MM.1S (cell line): ENCODE results near the gene CCN5.

Experiments used
- DNase-seq: peaks from one replicate; pipeline ENCODE4 v3.0.0-alpha.2; 2015
- H2AFZ ChIP-seq: fragments of 300-600 bp; sonication (generic); 2 replicates; pipeline ENCODE4 v1.6.0; 2016; ENCODE audit warnings: antibody characterized with exemption, low read length
- H3F3A ChIP-seq: fragments of 300-600 bp; sonication (generic); 2 replicates; pipeline ENCODE4 v1.6.1; 2016; ENCODE audit warnings: mild to moderate bottlenecking, antibody characterized with exemption, low read length, moderate library complexity, mixed read lengths; ENCODE audit not compliant: insufficient read depth
- H3K27ac ChIP-seq: fragments of 300-600 bp; sonication (generic); 2 replicates; pipeline ENCODE4 v1.5.1; 2016; ENCODE audit warnings: mild to moderate bottlenecking, low read length
- H3K27me3 ChIP-seq: fragments of 300-600 bp; sonication (generic); replicated peaks from 2 replicates; pipeline ENCODE4 v1.6.0; 2016; ENCODE audit warnings: low read length; ENCODE audit not compliant: insufficient read depth
- H3K36me3 ChIP-seq: fragments of 300-600 bp; sonication (generic); replicated peaks from 2 replicates; pipeline ENCODE4 v1.6.1; 2016; ENCODE audit warnings: mild to moderate bottlenecking, low read length, mixed read lengths; ENCODE audit not compliant: insufficient read depth
- H3K4me1 ChIP-seq: fragments of 300-600 bp; sonication (generic); 2 replicates; pipeline ENCODE4 v1.6.1; 2016; ENCODE audit warnings: low read length, mixed read lengths
- H3K4me2 ChIP-seq: fragments of 300-600 bp; sonication (generic); 2 replicates; pipeline ENCODE4 v1.6.0; 2016; ENCODE audit warnings: low read depth, low read length
- H3K4me3 ChIP-seq: fragments of 300-600 bp; sonication (generic); 2 replicates; pipeline ENCODE4 v1.5.1; 2016; ENCODE audit warnings: low read length, mixed read lengths
- H3K79me2 ChIP-seq: fragments of 300-600 bp; sonication (generic); 2 replicates; pipeline ENCODE4 v1.6.1; 2016; ENCODE audit warnings: mixed run types, low read length, mixed read lengths
- H3K9ac ChIP-seq: fragments of 300-600 bp; sonication (generic); 2 replicates; pipeline ENCODE4 v1.6.1; 2016; ENCODE audit warnings: low read length, mixed read lengths
- H3K9me2 ChIP-seq: fragments of 300-600 bp; sonication (generic); replicated peaks from 2 replicates; pipeline ENCODE4 v1.6.1; 2016; ENCODE audit warnings: mild to moderate bottlenecking, low read length, mixed read lengths; ENCODE audit not compliant: insufficient read depth
- H3K9me3 ChIP-seq: fragments of 300-600 bp; sonication (generic); replicated peaks from 2 replicates; pipeline ENCODE4 v1.6.1; 2016; ENCODE audit warnings: mild to moderate bottlenecking, low read length, mixed read lengths; ENCODE audit not compliant: insufficient read depth
- H4K20me1 ChIP-seq: fragments of 300-600 bp; sonication (generic); 2 replicates; pipeline ENCODE4 v1.6.1; 2016; ENCODE audit warnings: mild to moderate bottlenecking, low read length, moderate library complexity, mixed read lengths; ENCODE audit not compliant: insufficient read depth
- EZH2 ChIP-seq: fragments of 300-600 bp; sonication (generic); optimal IDR thresholded peaks from 2 replicates; pipeline ENCODE3; 2017; ENCODE audit warnings: low read depth, mild to moderate bottlenecking, antibody characterized with exemption, low read length, mixed read lengths
- EZH2phosphoT487 ChIP-seq: fragments of 300-600 bp; sonication (generic); IDR thresholded peaks from 2 replicates; pipeline ENCODE4 v1.6.1; 2018; ENCODE audit warnings: antibody characterized with exemption, low read length
- TF ChIP-seq, protein P1 (sequence below): fragments of 300-600 bp; sonication (generic); IDR thresholded peaks from 2 replicates; pipeline ENCODE4 v1.5.1; 2016; ENCODE audit warnings: antibody characterized with exemption, low read length, mixed read lengths

The CCN5 gene

DNA sequence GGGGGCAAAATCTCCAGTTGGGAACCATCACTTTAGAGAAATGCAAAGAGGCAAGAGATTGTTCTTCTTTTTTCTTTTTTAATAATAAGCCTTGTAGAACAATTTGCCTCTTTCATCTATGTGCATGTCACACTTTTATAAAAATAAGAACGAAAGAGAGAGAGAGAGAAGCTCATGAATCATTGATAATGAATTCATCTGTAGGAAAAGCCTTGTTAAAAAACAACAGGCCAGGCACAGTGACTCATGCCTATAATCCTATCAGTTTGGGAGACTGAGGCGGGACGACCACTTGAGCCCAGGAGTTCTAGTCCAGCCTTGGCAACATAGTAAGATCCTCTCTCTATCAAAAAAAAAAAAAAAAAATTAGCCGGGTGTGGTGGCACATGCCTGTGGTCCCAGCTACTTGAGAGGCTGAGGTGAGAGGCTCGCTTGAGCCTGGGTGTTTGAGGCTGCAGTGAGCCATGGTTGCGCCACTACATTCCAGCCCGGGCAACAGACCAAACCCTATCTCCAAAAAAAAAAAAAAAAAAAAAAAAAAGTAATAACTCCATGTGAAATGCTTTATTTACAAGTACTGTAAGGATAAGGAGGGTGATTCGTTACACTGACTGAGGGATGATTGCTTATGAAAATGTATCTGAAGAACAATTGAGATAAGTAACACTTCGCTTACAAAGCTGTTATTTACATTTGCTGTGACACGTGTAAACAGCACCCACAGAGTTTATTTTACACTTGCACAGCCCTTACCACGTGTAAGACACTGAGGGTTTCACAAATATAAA is 6.0 kb downstream of the CCN5 start:
- H3K27me3 ChIP-seq, result peaks cover 60% of the 10 kb centered on the region
- H3K27ac ChIP-seq, result no peak overlapping the region
- H3K9me3 ChIP-seq, result no peaks in the 10 kb centered on the region
- H3K4me2 ChIP-seq, result no peak overlapping the region
- H2AFZ ChIP-seq, result no peak overlapping the region
- no peak for DNase-seq
- no peaks in the 10 kb centered on the region for H3K9me2 ChIP-seq
- no peaks in the 10 kb centered on the region for H4K20me1 ChIP-seq
- no peak overlapping the region for H3K9ac ChIP-seq
- no peaks in the 10 kb centered on the region for H3F3A ChIP-seq
- peaks cover 4% of the 10 kb centered on the region; the same call in 1 of the 2 replicates for H3K4me1 ChIP-seq
- no peaks in the 10 kb centered on the region for H3K36me3 ChIP-seq
- H3K4me3 ChIP-seq, result no peak overlapping the region
- TF ChIP-seq EZH2 (no peak), EZH2phosphoT487 (no peak)
- TF ChIP-seq, protein P1, sequence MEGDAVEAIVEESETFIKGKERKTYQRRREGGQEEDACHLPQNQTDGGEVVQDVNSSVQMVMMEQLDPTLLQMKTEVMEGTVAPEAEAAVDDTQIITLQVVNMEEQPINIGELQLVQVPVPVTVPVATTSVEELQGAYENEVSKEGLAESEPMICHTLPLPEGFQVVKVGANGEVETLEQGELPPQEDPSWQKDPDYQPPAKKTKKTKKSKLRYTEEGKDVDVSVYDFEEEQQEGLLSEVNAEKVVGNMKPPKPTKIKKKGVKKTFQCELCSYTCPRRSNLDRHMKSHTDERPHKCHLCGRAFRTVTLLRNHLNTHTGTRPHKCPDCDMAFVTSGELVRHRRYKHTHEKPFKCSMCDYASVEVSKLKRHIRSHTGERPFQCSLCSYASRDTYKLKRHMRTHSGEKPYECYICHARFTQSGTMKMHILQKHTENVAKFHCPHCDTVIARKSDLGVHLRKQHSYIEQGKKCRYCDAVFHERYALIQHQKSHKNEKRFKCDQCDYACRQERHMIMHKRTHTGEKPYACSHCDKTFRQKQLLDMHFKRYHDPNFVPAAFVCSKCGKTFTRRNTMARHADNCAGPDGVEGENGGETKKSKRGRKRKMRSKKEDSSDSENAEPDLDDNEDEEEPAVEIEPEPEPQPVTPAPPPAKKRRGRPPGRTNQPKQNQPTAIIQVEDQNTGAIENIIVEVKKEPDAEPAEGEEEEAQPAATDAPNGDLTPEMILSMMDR, result no peak
- no peaks in the 10 kb centered on the region for H3K79me2 ChIP-seq

DNA sequence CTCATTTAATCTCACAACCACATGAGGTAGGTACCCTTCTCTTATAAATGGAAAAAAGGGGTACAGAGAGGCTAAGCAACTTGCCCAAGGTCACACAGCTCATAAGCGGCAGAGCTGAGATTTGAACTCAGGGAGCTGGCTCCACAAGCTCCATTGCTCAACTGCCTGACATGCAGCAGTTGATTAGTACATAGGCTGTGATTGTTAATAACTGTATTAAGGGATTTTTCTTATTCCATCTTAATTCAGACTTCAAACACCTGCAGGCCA is 6.6 kb downstream of the CCN5 start:
- Histone ChIP-seq H3K79me2 (no peaks in the 10 kb centered on the region), H3K27ac (no peak overlapping the region), H3K27me3 (peaks cover 54% of the 10 kb centered on the region), H3K36me3 (no peaks in the 10 kb centered on the region), H3K9me2 (no peaks in the 10 kb centered on the region), H2AFZ (no peak overlapping the region), H3F3A (no peaks in the 10 kb centered on the region), H3K4me3 (no peak overlapping the region), H3K9me3 (no peaks in the 10 kb centered on the region), H4K20me1 (no peaks in the 10 kb centered on the region), H3K9ac (no peak overlapping the region), H3K4me2 (no peak overlapping the region), H3K4me1 (peaks cover 4% of the 10 kb centered on the region; the same call in 1 of the 2 replicates)
- DNase-seq, result no peak
- TF ChIP-seq EZH2, result no peak
- no peak for TF ChIP-seq EZH2phosphoT487
- TF ChIP-seq, protein P1, result no peak

DNA sequence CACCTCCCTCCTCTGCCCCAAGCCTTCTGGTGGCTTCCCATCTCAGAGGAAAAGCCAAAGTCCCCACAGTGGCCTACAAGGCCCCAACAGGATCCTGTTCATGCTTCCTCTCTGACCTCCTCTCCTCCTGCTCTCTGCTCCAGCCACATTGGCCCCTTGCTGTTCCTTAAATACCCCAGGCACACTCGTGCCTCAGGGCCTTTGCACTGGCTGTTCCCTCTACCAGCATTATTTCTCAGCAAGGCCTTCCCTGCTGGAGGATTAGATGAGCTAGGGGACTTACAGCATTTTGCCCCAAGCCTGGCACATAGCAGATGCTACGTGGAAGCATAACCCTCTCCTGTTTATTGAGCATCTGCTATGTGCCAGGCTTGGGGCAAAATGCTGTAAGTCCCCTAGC is 7.8 kb downstream of the CCN5 start:
- no peak for DNase-seq
- peaks cover 51% of the 10 kb centered on the region for H3K27me3 ChIP-seq
- no peaks in the 10 kb centered on the region for H3K9me3 ChIP-seq
- no peak overlapping the region for H3K4me3 ChIP-seq
- H3K9ac ChIP-seq, result no peak overlapping the region
- no peaks in the 10 kb centered on the region for H3F3A ChIP-seq
- no peak overlapping the region for H3K4me2 ChIP-seq
- H2AFZ ChIP-seq, result no peak overlapping the region
- TF ChIP-seq EZH2 (no peak), EZH2phosphoT487 (no peak)
- TF ChIP-seq, protein P1, result no peak
- H3K27ac ChIP-seq, result no peak overlapping the region
- peaks cover 4% of the 10 kb centered on the region; the same call in 1 of the 2 replicates for H3K4me1 ChIP-seq
- H3K79me2 ChIP-seq, result no peaks in the 10 kb centered on the region
- H3K36me3 ChIP-seq, result no peaks in the 10 kb centered on the region
- H4K20me1 ChIP-seq, result no peaks in the 10 kb centered on the region
- H3K9me2 ChIP-seq, result no peaks in the 10 kb centered on the region
